ENCODE results near the gene YPEL2. TPM values are rescaled to one million over a fixed set of nuclear protein-coding genes. Genes with fewer than 3 reads are reported as not detected.

The YPEL2 gene
- polyA plus RNA-seq, 1 donor (not counting 4 experiments of a cell fraction or from before 2014, with no cell fraction given), result 4.6 TPM

GRCh38 chr17:59378675-59379074 is 47.2 kb downstream of the YPEL2 start:
- H3K27ac ChIP-seq (ENCODE audit: control insufficient read depth, insufficient read depth, low read length), result no peak overlapping the region
- no peak overlapping the region for H3K4me3 ChIP-seq (ENCODE audit: control insufficient read depth in 2 of 3, extremely low read depth in 1 of 3, insufficient read depth in 2 of 3, low read depth in 1 of 3, low read length in 3 of 3)
- dilution Hi-C loops (cut with MboI; ENCODE audit: extremely low pct_ligation_motif_present, low sequenced_read_pairs), result no loop called here
- H3K27me3 ChIP-seq (ENCODE audit: control insufficient read depth, extremely low read depth, insufficient read depth, low read length), result no peaks in the 10 kb centered on the region
- DNase-seq (ENCODE audit: low read depth, low spot score) (no peak), FAIRE-seq (no peak)
- H3K4me2 ChIP-seq (ENCODE audit: control insufficient read depth, extremely low read depth, insufficient read depth, low read depth, low read length), result no peak overlapping the region
- H3K79me2 ChIP-seq (ENCODE audit: control insufficient read depth, insufficient read depth, low read length), result no peaks in the 10 kb centered on the region
- H2AFZ ChIP-seq (ENCODE audit: control insufficient read depth, low read length), result no peak overlapping the region
- H3K36me3 ChIP-seq (ENCODE audit: control insufficient read depth in 2 of 2, extremely low read depth in 1 of 2, insufficient read depth in 2 of 2, low read length in 2 of 2), result no peaks in the 10 kb centered on the region
- H3K4me1 ChIP-seq (ENCODE audit: control insufficient read depth, extremely low read depth, insufficient read depth, low read length), result no peaks in the 10 kb centered on the region
- TF ChIP-seq EZH2 (IDR thresholded peaks at IDR 0.05; ENCODE audit: low read length) (no peak), CTCF (optimal IDR thresholded peaks at IDR 0.05 in 1 of 3, IDR thresholded peaks at IDR 0.05 in 1 of 3, conservative IDR thresholded peaks at IDR 0.05 in 1 of 3; ENCODE audit: extremely low read depth in 1 of 3, insufficient read depth in 2 of 3, low read length in 3 of 3) (no peak)
- no peaks in the 10 kb centered on the region for H3K9me1 ChIP-seq (ENCODE audit: control insufficient read depth, extremely low read depth, insufficient read depth, low read length)
- H3K9ac ChIP-seq (ENCODE audit: control insufficient read depth, extremely low read depth, insufficient read depth, low read length), result no peak overlapping the region
- H3K9me3 ChIP-seq (ENCODE audit: control insufficient read depth, low read depth, low read length), result no peaks in the 10 kb centered on the region
- H4K20me1 ChIP-seq (ENCODE audit: control insufficient read depth, extremely low read depth, insufficient read depth, low read length), result no peaks in the 10 kb centered on the region

GRCh38 chr17:59380474-59380873 is 49.0 kb downstream of the YPEL2 start:
- no peak overlapping the region for H3K27ac ChIP-seq (ENCODE audit: control insufficient read depth, insufficient read depth, low read length)
- no peak overlapping the region for H3K4me2 ChIP-seq (ENCODE audit: control insufficient read depth, extremely low read depth, insufficient read depth, low read depth, low read length)
- H3K36me3 ChIP-seq (ENCODE audit: control insufficient read depth in 2 of 2, extremely low read depth in 1 of 2, insufficient read depth in 2 of 2, low read length in 2 of 2), result no peaks in the 10 kb centered on the region
- H3K79me2 ChIP-seq (ENCODE audit: control insufficient read depth, insufficient read depth, low read length), result no peaks in the 10 kb centered on the region
- no peak overlapping the region for H3K4me3 ChIP-seq (ENCODE audit: control insufficient read depth in 2 of 3, extremely low read depth in 1 of 3, insufficient read depth in 2 of 3, low read depth in 1 of 3, low read length in 3 of 3)
- TF ChIP-seq EZH2 (IDR thresholded peaks at IDR 0.05; ENCODE audit: low read length) (no peak), CTCF (optimal IDR thresholded peaks at IDR 0.05 in 1 of 3, IDR thresholded peaks at IDR 0.05 in 1 of 3, conservative IDR thresholded peaks at IDR 0.05 in 1 of 3; ENCODE audit: extremely low read depth in 1 of 3, insufficient read depth in 2 of 3, low read length in 3 of 3) (no peak)
- no peak overlapping the region for H2AFZ ChIP-seq (ENCODE audit: control insufficient read depth, low read length)
- H3K9me1 ChIP-seq (ENCODE audit: control insufficient read depth, extremely low read depth, insufficient read depth, low read length), result no peaks in the 10 kb centered on the region
- no peaks in the 10 kb centered on the region for H3K27me3 ChIP-seq (ENCODE audit: control insufficient read depth, extremely low read depth, insufficient read depth, low read length)
- H3K9me3 ChIP-seq (ENCODE audit: control insufficient read depth, low read depth, low read length), result no peaks in the 10 kb centered on the region
- dilution Hi-C loops (cut with MboI; ENCODE audit: extremely low pct_ligation_motif_present, low sequenced_read_pairs), result no loop called here
- no peak for FAIRE-seq
- no peaks in the 10 kb centered on the region for H3K4me1 ChIP-seq (ENCODE audit: control insufficient read depth, extremely low read depth, insufficient read depth, low read length)
- no peak overlapping the region for H3K9ac ChIP-seq (ENCODE audit: control insufficient read depth, extremely low read depth, insufficient read depth, low read length)
- no peak for DNase-seq (ENCODE audit: low read depth, low spot score)
- H4K20me1 ChIP-seq (ENCODE audit: control insufficient read depth, extremely low read depth, insufficient read depth, low read length), result no peaks in the 10 kb centered on the region

Measured in keratinocyte (primary cell).